HEK293 (cell line): ENCODE measurements around the gene PKMYT1.

Source experiments
- CTCF ChIA-PET: fragments of 350-600 bp; formaldehyde crosslinking; extraction: SDS; loops from one replicate; lab custom pipeline; 2021; ENCODE audit warnings: antibody characterized with exemption; lab: Yijun Ruan, JAX
- POLR2A ChIA-PET: fragments of 300-600 bp; formaldehyde crosslinking; extraction: SDS; loops from one replicate; lab custom pipeline; 2020; ENCODE audit warnings: antibody characterized with exemption, inconsistent platforms; lab: Yijun Ruan, JAX
- H3K27ac ChIP-seq: fragments of 200-500 bp; sonication (Bioruptor generic); 2 replicates; pipeline ENCODE4 v1.5.1; 2014; ENCODE audit warnings: low read depth, low read length, control low read depth, inconsistent platforms; ENCODE audit errors: extremely low read depth
- H3K36me3 ChIP-seq, 2 experiments: fragments of 200-500 bp in 1 of 2; sonication (Bioruptor generic) in 1 of 2; 1 replicate in 1 of 2; 2 replicates in 1 of 2; pipeline ENCODE4 v1.5.1; 2014 to 2017; ENCODE audit warnings: inconsistent platforms in 2 of 2, low read length in 2 of 2; ENCODE audit not compliant: control insufficient read depth in 2 of 2, insufficient read depth in 1 of 2
- H3K4me1 ChIP-seq: fragments of 200-500 bp; sonication (Bioruptor generic); 2 replicates; pipeline ENCODE4 v1.5.1; 2014; ENCODE audit warnings: mild to moderate bottlenecking, low read length, inconsistent platforms; ENCODE audit not compliant: control insufficient read depth, insufficient read depth
- H3K4me3 ChIP-seq: 2 replicates; pipeline ENCODE4 v1.5.1; 2011; ENCODE audit warnings: low read depth, mild to moderate bottlenecking, control low read depth, low read length, moderate library complexity
- H3K9me3 ChIP-seq: fragments of 200-500 bp; sonication (Bioruptor generic); 2 replicates; pipeline ENCODE4 v1.5.1; 2014; ENCODE audit warnings: low read depth, low read length, inconsistent platforms; ENCODE audit not compliant: control insufficient read depth, insufficient read depth
- ATF2 ChIP-seq: fragments of 450-650 bp; formaldehyde crosslinking; IDR thresholded peaks from 2 replicates; pipeline ENCODE4 v1.5.1; 2016; ENCODE audit warnings: missing biosample characterization, missing genetic modification characterization, low read depth
- BCL11B ChIP-seq: fragments of 450-650 bp; formaldehyde crosslinking; IDR thresholded peaks from 2 replicates; pipeline ENCODE4 v1.5.1; 2016; ENCODE audit warnings: low read depth, missing biosample characterization, missing genetic modification characterization
- GLI2 ChIP-seq: fragments of 450-650 bp; formaldehyde crosslinking; IDR thresholded peaks from 2 replicates; pipeline ENCODE4; 2017; ENCODE audit warnings: missing biosample characterization, missing genetic modification characterization, low read depth, borderline replicate concordance
- HOXC10 ChIP-seq: sonication (generic); formaldehyde crosslinking; IDR thresholded peaks from 2 replicates; pipeline ENCODE4 v1.8.1; 2023; ENCODE audit warnings: mild to moderate bottlenecking, missing genetic modification reagents
- HOXD13 ChIP-seq: sonication (generic); formaldehyde crosslinking; IDR thresholded peaks from 2 replicates; pipeline ENCODE4 v1.8.0; 2022; ENCODE audit warnings: missing genetic modification reagents, borderline replicate concordance
- PATZ1 ChIP-seq: fragments of 450-650 bp; formaldehyde crosslinking; IDR thresholded peaks from 2 replicates; pipeline ENCODE4 v1.5.1; 2016; ENCODE audit warnings: missing biosample characterization, missing genetic modification characterization
- SCRT1 ChIP-seq: fragments of 450-650 bp; formaldehyde crosslinking; IDR thresholded peaks from 2 replicates; pipeline ENCODE4 v1.5.1; 2016; ENCODE audit warnings: missing biosample characterization, missing genetic modification characterization, borderline replicate concordance
- SCRT2 ChIP-seq: fragments of 450-650 bp; formaldehyde crosslinking; IDR thresholded peaks from 2 replicates; pipeline ENCODE4 v1.5.1; 2016; ENCODE audit warnings: missing biosample characterization, missing genetic modification characterization
- SETDB1 ChIP-seq: IDR thresholded peaks from one replicate; pipeline ENCODE4 v1.6.1; 2017; ENCODE audit warnings: mild to moderate bottlenecking, low read length, moderate library complexity, mixed read lengths; ENCODE audit not compliant: insufficient read length
- ZBTB1 ChIP-seq: fragments of 450-650 bp; formaldehyde crosslinking; IDR thresholded peaks from 2 replicates; pipeline ENCODE4 v1.5.1; 2016; ENCODE audit warnings: missing biosample characterization, missing genetic modification characterization
- ZBTB10 ChIP-seq: fragments of 450-650 bp; formaldehyde crosslinking; IDR thresholded peaks from 2 replicates; pipeline ENCODE4 v1.5.1; 2016; ENCODE audit warnings: missing biosample characterization, missing genetic modification characterization
- ZBTB7A ChIP-seq: fragments of 450-650 bp; formaldehyde crosslinking; IDR thresholded peaks from 2 replicates; pipeline ENCODE4 v1.5.1; 2016; ENCODE audit warnings: low read depth, missing biosample characterization, missing genetic modification characterization
- ZNF132 ChIP-seq: fragments of 450-650 bp; formaldehyde crosslinking; IDR thresholded peaks from 2 replicates; pipeline ENCODE4 v1.5.1; 2017; ENCODE audit warnings: missing biosample characterization, missing genetic modification characterization, borderline replicate concordance
- ZNF133 ChIP-seq: fragments of 450-650 bp; formaldehyde crosslinking; IDR thresholded peaks from 2 replicates; pipeline ENCODE4 v1.5.1; 2016; ENCODE audit warnings: missing biosample characterization, missing genetic modification characterization
- ZNF16 ChIP-seq: fragments of 450-650 bp; formaldehyde crosslinking; IDR thresholded peaks from 2 replicates; pipeline ENCODE4 v1.5.1; 2016; ENCODE audit warnings: low read depth, missing biosample characterization, missing genetic modification characterization
- ZNF24 ChIP-seq: fragments of 450-650 bp; formaldehyde crosslinking; IDR thresholded peaks from 2 replicates; pipeline ENCODE4 v1.5.1; 2016; ENCODE audit warnings: missing biosample characterization, missing genetic modification characterization
- ZNF560 ChIP-seq: fragments of 450-650 bp; formaldehyde crosslinking; IDR thresholded peaks from 2 replicates; pipeline ENCODE4 v1.5.1; 2017; ENCODE audit warnings: missing biosample characterization, missing genetic modification characterization, borderline replicate concordance
- ZNF747 ChIP-seq: fragments of 450-650 bp; formaldehyde crosslinking; IDR thresholded peaks from 2 replicates; pipeline ENCODE4 v1.5.1; 2016; ENCODE audit warnings: missing biosample characterization, missing genetic modification characterization
- ZNF785 ChIP-seq: fragments of 450-650 bp; formaldehyde crosslinking; IDR thresholded peaks from 2 replicates; pipeline ENCODE4 v1.5.1; 2016; ENCODE audit warnings: missing biosample characterization, missing genetic modification characterization
- ZNF791 ChIP-seq: fragments of 450-650 bp; formaldehyde crosslinking; IDR thresholded peaks from 2 replicates; pipeline ENCODE4 v1.5.1; 2016; ENCODE audit warnings: missing biosample characterization, missing genetic modification characterization
- ZSCAN18 ChIP-seq: fragments of 450-650 bp; formaldehyde crosslinking; IDR thresholded peaks from 2 replicates; pipeline ENCODE4 v1.5.1; 2016; ENCODE audit warnings: missing biosample characterization, missing genetic modification characterization
- ZSCAN4 ChIP-seq: fragments of 450-650 bp; formaldehyde crosslinking; IDR thresholded peaks from 2 replicates; pipeline ENCODE4 v1.5.1; 2017; ENCODE audit warnings: missing biosample characterization, missing genetic modification characterization
- TF ChIP-seq, protein P1 (sequence below): fragments of 450-650 bp; formaldehyde crosslinking; IDR thresholded peaks from 2 replicates; pipeline ENCODE4 v1.5.1; 2016; ENCODE audit warnings: missing biosample characterization, missing genetic modification characterization

The PKMYT1 gene

GRCh38 chr16:2949705-2950352 is 30.4 kb downstream of the PKMYT1 start:
- ChIA-PET POLR2A (no interaction called here), CTCF (interaction anchor here (1.6 to 1.7 kb wide), 2 partner anchors 11 to 82 kb away, joined by 5 to 7 read pairs; no protein-coding TSS in a partner anchor)
- Histone ChIP-seq H3K4me1 (no peaks in the 10 kb centered on the region), H3K9me3 (no peaks in the 10 kb centered on the region), H3K27ac (no peak overlapping the region), H3K4me3 (no peak overlapping the region), H3K36me3 (peaks cover 0 to 16% of the 10 kb centered on the region in 2 experiments; a peak in 2 of 3 replicates)
- TF ChIP-seq HOXC10 (CRISPR knock-in tag), result no peak
- no peak for TF ChIP-seq ZNF747 (tag by site-specific recombination)
- no peak for TF ChIP-seq PATZ1
- TF ChIP-seq ZNF560 (tag by site-specific recombination), result no peak
- peak; percentile 64; the same call in 1 of the 2 replicates for TF ChIP-seq SCRT1 (tag by site-specific recombination)
- TF ChIP-seq ZSCAN18, result no peak
- no peak for TF ChIP-seq ZBTB1 (tag by site-specific recombination)
- no peak for TF ChIP-seq ZNF791 (tag by site-specific recombination)
- TF ChIP-seq, protein P1, sequence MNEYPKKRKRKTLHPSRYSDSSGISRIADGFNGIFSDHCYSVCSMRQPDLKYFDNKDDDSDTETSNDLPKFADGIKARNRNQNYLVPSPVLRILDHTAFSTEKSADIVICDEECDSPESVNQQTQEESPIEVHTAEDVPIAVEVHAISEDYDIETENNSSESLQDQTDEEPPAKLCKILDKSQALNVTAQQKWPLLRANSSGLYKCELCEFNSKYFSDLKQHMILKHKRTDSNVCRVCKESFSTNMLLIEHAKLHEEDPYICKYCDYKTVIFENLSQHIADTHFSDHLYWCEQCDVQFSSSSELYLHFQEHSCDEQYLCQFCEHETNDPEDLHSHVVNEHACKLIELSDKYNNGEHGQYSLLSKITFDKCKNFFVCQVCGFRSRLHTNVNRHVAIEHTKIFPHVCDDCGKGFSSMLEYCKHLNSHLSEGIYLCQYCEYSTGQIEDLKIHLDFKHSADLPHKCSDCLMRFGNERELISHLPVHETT (tag by site-specific recombination), result no peak
- no peak for TF ChIP-seq ZSCAN4 (tag by site-specific recombination)
- TF ChIP-seq ZNF785, result no peak
- TF ChIP-seq SETDB1, result no peak
- no peak for TF ChIP-seq HOXD13 (CRISPR knock-in tag)
- peak; percentile 86 for TF ChIP-seq SCRT2 (tag by site-specific recombination)

- Histone ChIP-seq H3K27ac (no peak overlapping the region), H3K4me1 (no peaks in the 10 kb centered on the region), H3K9me3 (no peaks in the 10 kb centered on the region), H3K4me3 (no peak overlapping the region), H3K36me3 (peaks cover 0 to 16% of the 10 kb centered on the region in 2 experiments; a peak in 2 of 3 replicates)
- ChIA-PET POLR2A (no interaction called here), CTCF (no interaction called here)
- TF ChIP-seq ZNF132 (tag by site-specific recombination), result no peak
- TF ChIP-seq ATF2 (tag by site-specific recombination), result no peak
- TF ChIP-seq ZBTB10, result no peak
- TF ChIP-seq ZNF16 (tag by site-specific recombination), result no peak
- TF ChIP-seq GLI2 (tag by site-specific recombination), result no peak
- TF ChIP-seq ZNF24 (tag by site-specific recombination), result no peak
- no peak for TF ChIP-seq BCL11B (tag by site-specific recombination)
- TF ChIP-seq ZBTB7A (tag by site-specific recombination), result no peak
- TF ChIP-seq ZNF133 (tag by site-specific recombination), result no peak
- no peak for TF ChIP-seq ZBTB1 (tag by site-specific recombination)
Measured at GRCh38 chr16:2948807-2949704, 31.2 kb downstream of the PKMYT1 start.
